ENCODE results near the gene TRIM26. TPM values are rescaled to one million over a fixed set of nuclear protein-coding genes. Genes with fewer than 3 reads are reported as not detected.

TRIM26 gene
- total and polyA plus RNA-seq, 2 of the 8 experiments (the other 6 are each of a cell fraction or from before 2014, with no cell fraction given): 21.5 to 32.3 TPM

DNA sequence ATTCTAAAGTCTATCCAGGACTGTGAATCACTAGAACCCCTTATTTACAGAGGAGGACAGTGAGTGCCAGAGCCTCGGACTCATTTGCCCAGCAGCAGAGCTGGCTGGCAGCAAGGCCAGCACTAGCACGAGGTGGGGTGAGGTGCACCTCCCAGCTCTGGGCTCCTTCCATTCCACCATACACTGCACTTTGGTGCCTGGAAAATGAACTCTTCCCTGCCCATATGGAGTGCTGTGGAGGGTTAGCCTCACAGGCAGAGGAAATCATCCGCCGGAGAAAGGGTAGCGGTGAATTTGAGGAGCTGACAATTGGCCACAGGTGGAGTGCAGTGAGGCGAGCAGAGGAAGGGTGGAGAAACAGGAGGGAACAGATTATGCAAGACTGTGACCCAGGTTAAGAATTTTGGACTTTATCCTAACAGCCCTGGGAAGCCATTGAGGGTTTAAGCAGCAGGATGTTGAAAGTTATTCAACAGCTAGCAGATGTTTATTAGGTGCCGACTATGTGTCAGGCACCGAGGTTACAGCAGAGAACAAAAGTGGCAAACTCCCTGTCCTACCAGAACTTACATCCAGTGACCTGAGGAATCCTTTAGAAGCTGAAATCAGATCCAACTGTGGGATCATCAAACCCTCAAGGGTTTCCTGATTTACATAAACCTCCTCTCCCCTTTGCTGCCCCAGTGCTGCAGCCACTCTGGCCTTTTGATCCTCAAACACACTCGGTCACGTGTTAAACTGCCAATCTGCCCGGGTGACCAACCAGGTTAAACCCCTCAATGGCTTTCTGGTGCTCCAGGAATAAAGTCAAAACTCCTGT, 6.2 kb downstream of the TRIM26 start (continued):
- TF ChIP-seq, protein P1, sequence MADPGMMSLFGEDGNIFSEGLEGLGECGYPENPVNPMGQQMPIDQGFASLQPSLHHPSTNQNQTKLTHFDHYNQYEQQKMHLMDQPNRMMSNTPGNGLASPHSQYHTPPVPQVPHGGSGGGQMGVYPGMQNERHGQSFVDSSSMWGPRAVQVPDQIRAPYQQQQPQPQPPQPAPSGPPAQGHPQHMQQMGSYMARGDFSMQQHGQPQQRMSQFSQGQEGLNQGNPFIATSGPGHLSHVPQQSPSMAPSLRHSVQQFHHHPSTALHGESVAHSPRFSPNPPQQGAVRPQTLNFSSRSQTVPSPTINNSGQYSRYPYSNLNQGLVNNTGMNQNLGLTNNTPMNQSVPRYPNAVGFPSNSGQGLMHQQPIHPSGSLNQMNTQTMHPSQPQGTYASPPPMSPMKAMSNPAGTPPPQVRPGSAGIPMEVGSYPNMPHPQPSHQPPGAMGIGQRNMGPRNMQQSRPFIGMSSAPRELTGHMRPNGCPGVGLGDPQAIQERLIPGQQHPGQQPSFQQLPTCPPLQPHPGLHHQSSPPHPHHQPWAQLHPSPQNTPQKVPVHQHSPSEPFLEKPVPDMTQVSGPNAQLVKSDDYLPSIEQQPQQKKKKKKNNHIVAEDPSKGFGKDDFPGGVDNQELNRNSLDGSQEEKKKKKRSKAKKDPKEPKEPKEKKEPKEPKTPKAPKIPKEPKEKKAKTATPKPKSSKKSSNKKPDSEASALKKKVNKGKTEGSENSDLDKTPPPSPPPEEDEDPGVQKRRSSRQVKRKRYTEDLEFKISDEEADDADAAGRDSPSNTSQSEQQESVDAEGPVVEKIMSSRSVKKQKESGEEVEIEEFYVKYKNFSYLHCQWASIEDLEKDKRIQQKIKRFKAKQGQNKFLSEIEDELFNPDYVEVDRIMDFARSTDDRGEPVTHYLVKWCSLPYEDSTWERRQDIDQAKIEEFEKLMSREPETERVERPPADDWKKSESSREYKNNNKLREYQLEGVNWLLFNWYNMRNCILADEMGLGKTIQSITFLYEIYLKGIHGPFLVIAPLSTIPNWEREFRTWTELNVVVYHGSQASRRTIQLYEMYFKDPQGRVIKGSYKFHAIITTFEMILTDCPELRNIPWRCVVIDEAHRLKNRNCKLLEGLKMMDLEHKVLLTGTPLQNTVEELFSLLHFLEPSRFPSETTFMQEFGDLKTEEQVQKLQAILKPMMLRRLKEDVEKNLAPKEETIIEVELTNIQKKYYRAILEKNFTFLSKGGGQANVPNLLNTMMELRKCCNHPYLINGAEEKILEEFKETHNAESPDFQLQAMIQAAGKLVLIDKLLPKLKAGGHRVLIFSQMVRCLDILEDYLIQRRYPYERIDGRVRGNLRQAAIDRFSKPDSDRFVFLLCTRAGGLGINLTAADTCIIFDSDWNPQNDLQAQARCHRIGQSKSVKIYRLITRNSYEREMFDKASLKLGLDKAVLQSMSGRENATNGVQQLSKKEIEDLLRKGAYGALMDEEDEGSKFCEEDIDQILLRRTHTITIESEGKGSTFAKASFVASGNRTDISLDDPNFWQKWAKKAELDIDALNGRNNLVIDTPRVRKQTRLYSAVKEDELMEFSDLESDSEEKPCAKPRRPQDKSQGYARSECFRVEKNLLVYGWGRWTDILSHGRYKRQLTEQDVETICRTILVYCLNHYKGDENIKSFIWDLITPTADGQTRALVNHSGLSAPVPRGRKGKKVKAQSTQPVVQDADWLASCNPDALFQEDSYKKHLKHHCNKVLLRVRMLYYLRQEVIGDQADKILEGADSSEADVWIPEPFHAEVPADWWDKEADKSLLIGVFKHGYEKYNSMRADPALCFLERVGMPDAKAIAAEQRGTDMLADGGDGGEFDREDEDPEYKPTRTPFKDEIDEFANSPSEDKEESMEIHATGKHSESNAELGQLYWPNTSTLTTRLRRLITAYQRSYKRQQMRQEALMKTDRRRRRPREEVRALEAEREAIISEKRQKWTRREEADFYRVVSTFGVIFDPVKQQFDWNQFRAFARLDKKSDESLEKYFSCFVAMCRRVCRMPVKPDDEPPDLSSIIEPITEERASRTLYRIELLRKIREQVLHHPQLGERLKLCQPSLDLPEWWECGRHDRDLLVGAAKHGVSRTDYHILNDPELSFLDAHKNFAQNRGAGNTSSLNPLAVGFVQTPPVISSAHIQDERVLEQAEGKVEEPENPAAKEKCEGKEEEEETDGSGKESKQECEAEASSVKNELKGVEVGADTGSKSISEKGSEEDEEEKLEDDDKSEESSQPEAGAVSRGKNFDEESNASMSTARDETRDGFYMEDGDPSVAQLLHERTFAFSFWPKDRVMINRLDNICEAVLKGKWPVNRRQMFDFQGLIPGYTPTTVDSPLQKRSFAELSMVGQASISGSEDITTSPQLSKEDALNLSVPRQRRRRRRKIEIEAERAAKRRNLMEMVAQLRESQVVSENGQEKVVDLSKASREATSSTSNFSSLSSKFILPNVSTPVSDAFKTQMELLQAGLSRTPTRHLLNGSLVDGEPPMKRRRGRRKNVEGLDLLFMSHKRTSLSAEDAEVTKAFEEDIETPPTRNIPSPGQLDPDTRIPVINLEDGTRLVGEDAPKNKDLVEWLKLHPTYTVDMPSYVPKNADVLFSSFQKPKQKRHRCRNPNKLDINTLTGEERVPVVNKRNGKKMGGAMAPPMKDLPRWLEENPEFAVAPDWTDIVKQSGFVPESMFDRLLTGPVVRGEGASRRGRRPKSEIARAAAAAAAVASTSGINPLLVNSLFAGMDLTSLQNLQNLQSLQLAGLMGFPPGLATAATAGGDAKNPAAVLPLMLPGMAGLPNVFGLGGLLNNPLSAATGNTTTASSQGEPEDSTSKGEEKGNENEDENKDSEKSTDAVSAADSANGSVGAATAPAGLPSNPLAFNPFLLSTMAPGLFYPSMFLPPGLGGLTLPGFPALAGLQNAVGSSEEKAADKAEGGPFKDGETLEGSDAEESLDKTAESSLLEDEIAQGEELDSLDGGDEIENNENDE (IDR thresholded peaks at IDR 0.05; ENCODE audit: insufficient replicate concordance, low read length): no peak
- TF ChIP-seq CBX8 (IDR thresholded peaks at IDR 0.05; ENCODE audit: borderline replicate concordance, low read depth, low read length) (no peak), JUN (IDR thresholded peaks at IDR 0.05; ENCODE audit: low read depth, low read length) (no peak), KDM5A (IDR thresholded peaks at IDR 0.05; ENCODE audit: low read length) (no peak), POLR2A (IDR thresholded peaks at IDR 0.05; ENCODE audit: control extremely low read depth in 1 of 2, low read depth in 2 of 2, low read length in 2 of 2) (0 out of 3 replicates have a peak, but pooled peaks of 1 of the 2 experiments have one; percentile 18), TAF7 (optimal IDR thresholded peaks at IDR 0.05; ENCODE audit: borderline replicate concordance, low read depth, low read length) (no peak), MAFK (IDR thresholded peaks at IDR 0.05; ENCODE audit: low read depth, low read length) (no peak)
- TF ChIP-seq, protein P2, sequence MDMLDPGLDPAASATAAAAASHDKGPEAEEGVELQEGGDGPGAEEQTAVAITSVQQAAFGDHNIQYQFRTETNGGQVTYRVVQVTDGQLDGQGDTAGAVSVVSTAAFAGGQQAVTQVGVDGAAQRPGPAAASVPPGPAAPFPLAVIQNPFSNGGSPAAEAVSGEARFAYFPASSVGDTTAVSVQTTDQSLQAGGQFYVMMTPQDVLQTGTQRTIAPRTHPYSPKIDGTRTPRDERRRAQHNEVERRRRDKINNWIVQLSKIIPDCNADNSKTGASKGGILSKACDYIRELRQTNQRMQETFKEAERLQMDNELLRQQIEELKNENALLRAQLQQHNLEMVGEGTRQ (IDR thresholded peaks at IDR 0.05; ENCODE audit: low read length): no peak; the same call in 1 of the 2 replicates
